ENCODE measurements around the gene INTS11. TPM values are rescaled to one million over a fixed set of nuclear protein-coding genes. Genes with fewer than 3 reads are reported as not detected.

INTS11 gene
- total and polyA plus RNA-seq, 2 of the 13 experiments (the other 11 are each of a cell fraction or from before 2014, with no cell fraction given), result 52.8 to 94.8 TPM

DNA sequence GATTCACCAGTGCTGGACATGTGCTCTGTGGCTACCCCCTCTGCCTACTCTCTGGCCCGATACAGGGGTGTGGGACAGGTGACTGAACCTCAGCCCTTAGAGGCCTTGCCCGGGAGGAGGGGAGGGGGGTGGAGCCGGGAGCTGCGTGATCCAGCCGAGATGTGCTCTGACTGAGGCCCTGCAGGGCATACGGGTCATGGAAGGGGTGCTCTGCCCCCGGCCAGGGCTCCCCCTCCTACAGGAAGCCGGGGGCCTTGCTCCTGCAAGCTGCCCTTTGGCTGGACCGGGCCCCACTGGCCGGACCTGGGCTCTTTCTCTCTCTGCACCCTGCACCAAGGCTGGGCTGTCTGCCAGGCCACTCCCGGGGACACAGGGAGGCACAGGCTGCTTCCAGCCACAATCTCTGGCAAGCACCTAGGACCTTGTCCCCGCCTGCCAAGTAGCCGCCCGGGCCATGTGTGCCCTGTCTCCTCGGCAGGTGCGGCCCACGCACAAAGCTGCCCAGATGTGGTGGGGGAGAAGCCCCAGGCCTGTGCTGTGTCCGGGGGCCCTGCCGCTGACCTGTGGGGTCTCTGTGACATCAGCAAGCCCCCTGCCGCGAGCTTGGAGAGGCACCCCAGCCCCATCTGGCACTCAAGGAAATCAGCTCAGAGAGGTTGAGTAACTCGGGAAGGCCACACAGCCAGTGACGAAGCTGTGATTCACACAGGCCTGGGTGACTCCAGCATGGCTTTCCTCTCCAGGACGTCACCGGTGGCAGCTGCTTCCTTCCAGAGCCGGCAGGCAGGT is 42.7 kb downstream of the INTS11 start (continued):
- TF ChIP-seq, protein P1, sequence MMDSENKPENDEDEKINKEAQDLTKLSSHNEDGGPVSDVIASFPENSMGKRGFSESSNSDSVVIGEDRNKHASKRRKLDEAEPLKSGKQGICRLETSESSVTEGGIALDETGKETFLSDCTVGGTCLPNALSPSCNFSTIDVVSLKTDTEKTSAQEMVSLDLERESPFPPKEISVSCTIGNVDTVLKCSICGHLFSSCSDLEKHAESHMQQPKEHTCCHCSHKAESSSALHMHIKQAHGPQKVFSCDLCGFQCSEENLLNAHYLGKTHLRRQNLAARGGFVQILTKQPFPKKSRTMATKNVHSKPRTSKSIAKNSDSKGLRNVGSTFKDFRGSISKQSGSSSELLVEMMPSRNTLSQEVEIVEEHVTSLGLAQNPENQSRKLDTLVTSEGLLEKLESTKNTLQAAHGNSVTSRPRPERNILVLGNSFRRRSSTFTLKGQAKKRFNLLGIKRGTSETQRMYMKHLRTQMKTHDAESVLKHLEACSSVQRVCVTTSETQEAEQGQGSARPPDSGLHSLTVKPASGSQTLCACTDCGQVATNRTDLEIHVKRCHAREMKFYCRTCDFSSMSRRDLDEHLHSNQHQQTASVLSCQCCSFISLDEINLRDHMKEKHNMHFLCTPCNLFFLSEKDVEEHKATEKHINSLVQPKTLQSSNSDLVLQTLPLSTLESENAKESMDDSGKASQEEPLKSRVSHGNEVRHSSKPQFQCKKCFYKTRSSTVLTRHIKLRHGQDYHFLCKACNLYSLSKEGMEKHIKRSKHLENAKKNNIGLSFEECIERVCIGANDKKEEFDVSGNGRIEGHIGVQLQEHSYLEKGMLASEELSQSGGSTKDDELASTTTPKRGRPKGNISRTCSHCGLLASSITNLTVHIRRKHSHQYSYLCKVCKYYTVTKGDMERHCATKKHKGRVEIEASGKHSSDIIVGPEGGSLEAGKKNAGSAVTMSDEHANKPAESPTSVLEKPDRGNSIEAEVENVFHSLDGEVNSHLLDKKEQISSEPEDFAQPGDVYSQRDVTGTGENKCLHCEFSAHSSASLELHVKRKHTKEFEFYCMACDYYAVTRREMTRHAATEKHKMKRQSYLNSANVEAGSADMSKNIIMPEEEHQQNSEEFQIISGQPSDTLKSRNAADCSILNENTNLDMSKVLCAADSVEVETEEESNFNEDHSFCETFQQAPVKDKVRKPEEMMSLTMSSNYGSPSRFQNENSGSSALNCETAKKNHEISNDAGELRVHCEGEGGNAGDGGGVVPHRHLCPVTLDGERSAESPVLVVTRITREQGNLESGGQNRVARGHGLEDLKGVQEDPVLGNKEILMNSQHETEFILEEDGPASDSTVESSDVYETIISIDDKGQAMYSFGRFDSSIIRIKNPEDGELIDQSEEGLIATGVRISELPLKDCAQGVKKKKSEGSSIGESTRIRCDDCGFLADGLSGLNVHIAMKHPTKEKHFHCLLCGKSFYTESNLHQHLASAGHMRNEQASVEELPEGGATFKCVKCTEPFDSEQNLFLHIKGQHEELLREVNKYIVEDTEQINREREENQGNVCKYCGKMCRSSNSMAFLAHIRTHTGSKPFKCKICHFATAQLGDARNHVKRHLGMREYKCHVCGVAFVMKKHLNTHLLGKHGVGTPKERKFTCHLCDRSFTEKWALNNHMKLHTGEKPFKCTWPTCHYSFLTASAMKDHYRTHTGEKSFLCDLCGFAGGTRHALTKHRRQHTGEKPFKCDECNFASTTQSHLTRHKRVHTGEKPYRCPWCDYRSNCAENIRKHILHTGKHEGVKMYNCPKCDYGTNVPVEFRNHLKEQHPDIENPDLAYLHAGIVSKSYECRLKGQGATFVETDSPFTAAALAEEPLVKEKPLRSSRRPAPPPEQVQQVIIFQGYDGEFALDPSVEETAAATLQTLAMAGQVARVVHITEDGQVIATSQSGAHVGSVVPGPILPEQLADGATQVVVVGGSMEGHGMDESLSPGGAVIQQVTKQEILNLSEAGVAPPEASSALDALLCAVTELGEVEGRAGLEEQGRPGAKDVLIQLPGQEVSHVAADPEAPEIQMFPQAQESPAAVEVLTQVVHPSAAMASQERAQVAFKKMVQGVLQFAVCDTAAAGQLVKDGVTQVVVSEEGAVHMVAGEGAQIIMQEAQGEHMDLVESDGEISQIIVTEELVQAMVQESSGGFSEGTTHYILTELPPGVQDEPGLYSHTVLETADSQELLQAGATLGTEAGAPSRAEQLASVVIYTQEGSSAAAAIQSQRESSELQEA (CRISPR knock-in tag; IDR thresholded peaks at IDR 0.05; ENCODE audit: not compliant biosample characterization), result no peak
- TF ChIP-seq, protein P2, sequence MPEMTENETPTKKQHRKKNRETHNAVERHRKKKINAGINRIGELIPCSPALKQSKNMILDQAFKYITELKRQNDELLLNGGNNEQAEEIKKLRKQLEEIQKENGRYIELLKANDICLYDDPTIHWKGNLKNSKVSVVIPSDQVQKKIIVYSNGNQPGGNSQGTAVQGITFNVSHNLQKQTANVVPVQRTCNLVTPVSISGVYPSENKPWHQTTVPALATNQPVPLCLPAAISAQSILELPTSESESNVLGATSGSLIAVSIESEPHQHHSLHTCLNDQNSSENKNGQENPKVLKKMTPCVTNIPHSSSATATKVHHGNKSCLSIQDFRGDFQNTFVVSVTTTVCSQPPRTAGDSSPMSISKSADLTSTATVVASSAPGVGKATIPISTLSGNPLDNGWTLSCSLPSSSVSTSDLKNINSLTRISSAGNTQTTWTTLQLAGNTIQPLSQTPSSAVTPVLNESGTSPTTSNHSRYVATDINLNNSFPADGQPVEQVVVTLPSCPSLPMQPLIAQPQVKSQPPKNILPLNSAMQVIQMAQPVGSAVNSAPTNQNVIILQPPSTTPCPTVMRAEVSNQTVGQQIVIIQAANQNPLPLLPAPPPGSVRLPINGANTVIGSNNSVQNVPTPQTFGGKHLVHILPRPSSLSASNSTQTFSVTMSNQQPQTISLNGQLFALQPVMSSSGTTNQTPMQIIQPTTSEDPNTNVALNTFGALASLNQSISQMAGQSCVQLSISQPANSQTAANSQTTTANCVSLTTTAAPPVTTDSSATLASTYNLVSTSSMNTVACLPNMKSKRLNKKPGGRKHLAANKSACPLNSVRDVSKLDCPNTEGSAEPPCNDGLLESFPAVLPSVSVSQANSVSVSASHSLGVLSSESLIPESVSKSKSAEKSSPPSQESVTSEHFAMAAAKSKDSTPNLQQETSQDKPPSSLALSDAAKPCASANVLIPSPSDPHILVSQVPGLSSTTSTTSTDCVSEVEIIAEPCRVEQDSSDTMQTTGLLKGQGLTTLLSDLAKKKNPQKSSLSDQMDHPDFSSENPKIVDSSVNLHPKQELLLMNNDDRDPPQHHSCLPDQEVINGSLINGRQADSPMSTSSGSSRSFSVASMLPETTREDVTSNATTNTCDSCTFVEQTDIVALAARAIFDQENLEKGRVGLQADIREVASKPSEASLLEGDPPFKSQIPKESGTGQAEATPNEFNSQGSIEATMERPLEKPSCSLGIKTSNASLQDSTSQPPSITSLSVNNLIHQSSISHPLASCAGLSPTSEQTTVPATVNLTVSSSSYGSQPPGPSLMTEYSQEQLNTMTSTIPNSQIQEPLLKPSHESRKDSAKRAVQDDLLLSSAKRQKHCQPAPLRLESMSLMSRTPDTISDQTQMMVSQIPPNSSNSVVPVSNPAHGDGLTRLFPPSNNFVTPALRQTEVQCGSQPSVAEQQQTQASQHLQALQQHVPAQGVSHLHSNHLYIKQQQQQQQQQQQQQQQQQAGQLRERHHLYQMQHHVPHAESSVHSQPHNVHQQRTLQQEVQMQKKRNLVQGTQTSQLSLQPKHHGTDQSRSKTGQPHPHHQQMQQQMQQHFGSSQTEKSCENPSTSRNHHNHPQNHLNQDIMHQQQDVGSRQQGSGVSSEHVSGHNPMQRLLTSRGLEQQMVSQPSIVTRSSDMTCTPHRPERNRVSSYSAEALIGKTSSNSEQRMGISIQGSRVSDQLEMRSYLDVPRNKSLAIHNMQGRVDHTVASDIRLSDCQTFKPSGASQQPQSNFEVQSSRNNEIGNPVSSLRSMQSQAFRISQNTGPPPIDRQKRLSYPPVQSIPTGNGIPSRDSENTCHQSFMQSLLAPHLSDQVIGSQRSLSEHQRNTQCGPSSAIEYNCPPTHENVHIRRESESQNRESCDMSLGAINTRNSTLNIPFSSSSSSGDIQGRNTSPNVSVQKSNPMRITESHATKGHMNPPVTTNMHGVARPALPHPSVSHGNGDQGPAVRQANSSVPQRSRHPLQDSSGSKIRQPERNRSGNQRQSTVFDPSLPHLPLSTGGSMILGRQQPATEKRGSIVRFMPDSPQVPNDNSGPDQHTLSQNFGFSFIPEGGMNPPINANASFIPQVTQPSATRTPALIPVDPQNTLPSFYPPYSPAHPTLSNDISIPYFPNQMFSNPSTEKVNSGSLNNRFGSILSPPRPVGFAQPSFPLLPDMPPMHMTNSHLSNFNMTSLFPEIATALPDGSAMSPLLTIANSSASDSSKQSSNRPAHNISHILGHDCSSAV (CRISPR knock-in tag; IDR thresholded peaks at IDR 0.05; ENCODE audit: borderline replicate concordance), result 0 out of 2 replicates have a peak, but pooled peaks have one; percentile 33
- TF ChIP-seq RFXANK (CRISPR knock-in tag; IDR thresholded peaks at IDR 0.05), result no peak
- TF ChIP-seq, protein P3, sequence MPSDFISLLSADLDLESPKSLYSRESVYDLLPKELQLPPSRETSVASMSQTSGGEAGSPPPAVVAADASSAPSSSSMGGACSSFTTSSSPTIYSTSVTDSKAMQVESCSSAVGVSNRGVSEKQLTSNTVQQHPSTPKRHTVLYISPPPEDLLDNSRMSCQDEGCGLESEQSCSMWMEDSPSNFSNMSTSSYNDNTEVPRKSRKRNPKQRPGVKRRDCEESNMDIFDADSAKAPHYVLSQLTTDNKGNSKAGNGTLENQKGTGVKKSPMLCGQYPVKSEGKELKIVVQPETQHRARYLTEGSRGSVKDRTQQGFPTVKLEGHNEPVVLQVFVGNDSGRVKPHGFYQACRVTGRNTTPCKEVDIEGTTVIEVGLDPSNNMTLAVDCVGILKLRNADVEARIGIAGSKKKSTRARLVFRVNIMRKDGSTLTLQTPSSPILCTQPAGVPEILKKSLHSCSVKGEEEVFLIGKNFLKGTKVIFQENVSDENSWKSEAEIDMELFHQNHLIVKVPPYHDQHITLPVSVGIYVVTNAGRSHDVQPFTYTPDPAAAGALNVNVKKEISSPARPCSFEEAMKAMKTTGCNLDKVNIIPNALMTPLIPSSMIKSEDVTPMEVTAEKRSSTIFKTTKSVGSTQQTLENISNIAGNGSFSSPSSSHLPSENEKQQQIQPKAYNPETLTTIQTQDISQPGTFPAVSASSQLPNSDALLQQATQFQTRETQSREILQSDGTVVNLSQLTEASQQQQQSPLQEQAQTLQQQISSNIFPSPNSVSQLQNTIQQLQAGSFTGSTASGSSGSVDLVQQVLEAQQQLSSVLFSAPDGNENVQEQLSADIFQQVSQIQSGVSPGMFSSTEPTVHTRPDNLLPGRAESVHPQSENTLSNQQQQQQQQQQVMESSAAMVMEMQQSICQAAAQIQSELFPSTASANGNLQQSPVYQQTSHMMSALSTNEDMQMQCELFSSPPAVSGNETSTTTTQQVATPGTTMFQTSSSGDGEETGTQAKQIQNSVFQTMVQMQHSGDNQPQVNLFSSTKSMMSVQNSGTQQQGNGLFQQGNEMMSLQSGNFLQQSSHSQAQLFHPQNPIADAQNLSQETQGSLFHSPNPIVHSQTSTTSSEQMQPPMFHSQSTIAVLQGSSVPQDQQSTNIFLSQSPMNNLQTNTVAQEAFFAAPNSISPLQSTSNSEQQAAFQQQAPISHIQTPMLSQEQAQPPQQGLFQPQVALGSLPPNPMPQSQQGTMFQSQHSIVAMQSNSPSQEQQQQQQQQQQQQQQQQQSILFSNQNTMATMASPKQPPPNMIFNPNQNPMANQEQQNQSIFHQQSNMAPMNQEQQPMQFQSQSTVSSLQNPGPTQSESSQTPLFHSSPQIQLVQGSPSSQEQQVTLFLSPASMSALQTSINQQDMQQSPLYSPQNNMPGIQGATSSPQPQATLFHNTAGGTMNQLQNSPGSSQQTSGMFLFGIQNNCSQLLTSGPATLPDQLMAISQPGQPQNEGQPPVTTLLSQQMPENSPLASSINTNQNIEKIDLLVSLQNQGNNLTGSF (CRISPR knock-in tag; IDR thresholded peaks at IDR 0.05), result 0 out of 2 replicates have a peak, but pooled peaks have one; percentile 36
- TF ChIP-seq ZNF883 (CRISPR knock-in tag; IDR thresholded peaks at IDR 0.05; ENCODE audit: not compliant biosample characterization), result peak; percentile 52
